HepG2 (cell line): ENCODE measurements around the gene LIN28A. TPM values are rescaled to one million over a fixed set of nuclear protein-coding genes. Genes with fewer than 3 reads are reported as not detected.

Source experiments
- AHR ChIP-seq: IDR thresholded peaks from 2 replicates; pipeline ENCODE4 v1.6.1; 2018; ENCODE audit warnings: missing genetic modification reagents, missing compliant biosample characterization
- ARID2 ChIP-seq: sonication (generic); formaldehyde crosslinking; IDR thresholded peaks from 2 replicates; pipeline ENCODE4 v1.8.1; 2022; ENCODE audit warnings: mild to moderate bottlenecking, missing genetic modification reagents, borderline replicate concordance
- HMG20B ChIP-seq: conservative IDR thresholded peaks from 2 replicates; pipeline ENCODE4 v1.6.1; 2016; ENCODE audit warnings: missing genetic modification reagents, missing compliant biosample characterization
- HNRNPK ChIP-seq: fragments of 200-400 bp; formaldehyde crosslinking; IDR thresholded peaks from 2 replicates; pipeline ENCODE4 v1.6.1; 2018; ENCODE audit warnings: low read length, low read depth, moderate library complexity, mild to moderate bottlenecking; ENCODE audit not compliant: poor library complexity, severe bottlenecking
- KLF15 ChIP-seq: sonication (generic); formaldehyde crosslinking; IDR thresholded peaks from 2 replicates; pipeline ENCODE4 v1.8.1; 2023; ENCODE audit warnings: borderline replicate concordance, mild to moderate bottlenecking, inconsistent platforms, missing genetic modification reagents, mixed read lengths
- NCOA1 ChIP-seq: sonication (generic); formaldehyde crosslinking; IDR thresholded peaks from 2 replicates; pipeline ENCODE4 v1.9.0; 2021; ENCODE audit warnings: missing genetic modification reagents
- NFKB2 ChIP-seq: sonication (generic); formaldehyde crosslinking; IDR thresholded peaks from 2 replicates; pipeline ENCODE4 v1.4.0; 2020; ENCODE audit warnings: missing genetic modification reagents, borderline replicate concordance
- NFRKB ChIP-seq: fragments of 450-650 bp; IDR thresholded peaks from 2 replicates; pipeline ENCODE4 v1.6.1; 2017
- NR1H2 ChIP-seq: sonication (generic); formaldehyde crosslinking; IDR thresholded peaks from 2 replicates; pipeline ENCODE4 v1.8.1; 2022; ENCODE audit warnings: low read depth, missing genetic modification reagents, borderline replicate concordance
- NR2F6 ChIP-seq, 2 experiments: IDR thresholded peaks; 2 replicates each; pipeline ENCODE4 v1.6.1; 2016; ENCODE audit warnings: antibody characterized with exemption in 1 of 2, mild to moderate bottlenecking in 1 of 2
- ONECUT2 ChIP-seq: sonication (generic); formaldehyde crosslinking; IDR thresholded peaks from 2 replicates; pipeline ENCODE4 v1.4.0; 2020; ENCODE audit warnings: missing genetic modification reagents
- RBM22 ChIP-seq: fragments of 200-400 bp; formaldehyde crosslinking; optimal IDR thresholded peaks from 2 replicates; pipeline ENCODE3; 2017; ENCODE audit warnings: mild to moderate bottlenecking, low read length, moderate library complexity
- REL ChIP-seq: sonication (generic); formaldehyde crosslinking; conservative IDR thresholded peaks from 2 replicates; pipeline ENCODE4 v1.8.0; 2022; ENCODE audit warnings: mild to moderate bottlenecking, missing genetic modification reagents, moderate library complexity
- RNF2 ChIP-seq: fragments of 450-650 bp; conservative IDR thresholded peaks from 2 replicates; pipeline ENCODE4 v1.6.1; 2016; ENCODE audit warnings: low read depth
- SRY ChIP-seq: sonication (generic); formaldehyde crosslinking; IDR thresholded peaks from 2 replicates; pipeline ENCODE4 v1.8.0; 2022; ENCODE audit warnings: mild to moderate bottlenecking, missing genetic modification reagents
- SYNCRIP ChIP-seq: fragments of 200-400 bp; formaldehyde crosslinking; IDR thresholded peaks from 2 replicates; pipeline ENCODE4 v1.6.1; 2018; ENCODE audit warnings: mild to moderate bottlenecking, low read depth, low read length; ENCODE audit not compliant: insufficient read depth
- TP53 ChIP-seq: sonication (generic); formaldehyde crosslinking; conservative IDR thresholded peaks from 2 replicates; pipeline ENCODE4 v1.4.0; 2020; ENCODE audit warnings: missing genetic modification reagents
- ZNF382 ChIP-seq: sonication (generic); formaldehyde crosslinking; IDR thresholded peaks from 2 replicates; pipeline ENCODE4 v1.5.0; 2020; ENCODE audit warnings: missing genetic modification reagents, mild to moderate bottlenecking, borderline replicate concordance
- ZSCAN12 ChIP-seq: sonication (generic); formaldehyde crosslinking; IDR thresholded peaks from 2 replicates; pipeline ENCODE4 v1.9.0; 2021; ENCODE audit warnings: mild to moderate bottlenecking, missing genetic modification reagents
- polyA plus RNA-seq, 8 experiments: library from polyadenylated mRNA; depleted of rRNA in 3 of 8; stranded (reverse) in 7 of 8; unstranded in 1 of 8; fragments of >200 nt; fragmentation: Illumina TruSeq in 4 of 8; extraction: Trizol in 4 of 8; gene quantifications; 2 replicates each; pipeline versions ENCODE4 v1.2.1 to v1.2.3, GENCODE V29; 2011 to 2016; ENCODE audit warnings: low read depth in 4 of 8, missing spikeins in 1 of 8, mixed read lengths in 1 of 8; ENCODE audit not compliant: insufficient read depth in 1 of 8
- total RNA-seq, 5 experiments: library from RNA; depleted of rRNA; stranded (reverse); fragments of >200 nt; fragmentation: Illumina TruSeq; extraction: Trizol; gene quantifications; 2 replicates each; pipeline ENCODE4 v1.2.3, GENCODE V29; 2016; ENCODE audit warnings: low read depth in 1 of 5
- TF ChIP-seq, protein P1 (sequence below): sonication (generic); formaldehyde crosslinking; IDR thresholded peaks from 2 replicates; pipeline ENCODE4 v1.4.0; 2020; ENCODE audit warnings: low read depth, missing genetic modification reagents
- TF ChIP-seq, protein P2 (sequence below): sonication (generic); formaldehyde crosslinking; IDR thresholded peaks from 2 replicates; pipeline ENCODE4 v1.4.0; 2020; ENCODE audit warnings: missing genetic modification reagents; ENCODE audit errors: not compliant biosample characterization
- TF ChIP-seq, protein P3 (sequence below): sonication (generic); formaldehyde crosslinking; IDR thresholded peaks from 2 replicates; pipeline ENCODE4 v1.5.1; 2020; ENCODE audit warnings: missing genetic modification reagents, mild to moderate bottlenecking, borderline replicate concordance
- TF ChIP-seq, protein P4 (sequence below): sonication (generic); formaldehyde crosslinking; IDR thresholded peaks from 2 replicates; pipeline ENCODE4 v1.8.0; 2022; ENCODE audit warnings: missing genetic modification reagents, mild to moderate bottlenecking, borderline replicate concordance
- TF ChIP-seq, protein P5 (sequence below): sonication (generic); formaldehyde crosslinking; IDR thresholded peaks from 2 replicates; pipeline ENCODE4 v1.4.0; 2020; ENCODE audit warnings: missing genetic modification reagents

Gene LIN28A
- total and polyA plus RNA-seq, 2 of the 13 experiments (the other 11 are each of a cell fraction or from before 2014, with no cell fraction given): not detected

DNA sequence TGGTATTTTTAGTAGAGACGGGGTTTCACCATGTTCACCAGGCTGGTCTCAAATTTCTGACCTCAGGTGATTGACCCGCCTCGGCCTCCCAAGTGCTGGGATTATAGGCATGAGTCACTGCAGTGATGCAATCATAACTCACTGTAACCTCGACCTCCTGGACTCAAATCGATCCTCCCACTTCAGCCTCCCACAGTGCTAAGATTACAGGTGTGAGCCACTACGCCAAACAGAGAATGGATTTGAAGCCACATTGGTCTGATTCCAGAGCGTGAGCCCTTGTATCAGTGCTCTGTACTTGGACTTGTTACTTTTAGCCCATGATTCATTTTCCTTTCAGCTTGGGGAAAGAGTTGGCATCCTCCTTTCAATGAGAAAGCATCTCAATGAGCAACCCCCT lies 23.2 kb upstream of the LIN28A start (continued):
- TF ChIP-seq, protein P1, sequence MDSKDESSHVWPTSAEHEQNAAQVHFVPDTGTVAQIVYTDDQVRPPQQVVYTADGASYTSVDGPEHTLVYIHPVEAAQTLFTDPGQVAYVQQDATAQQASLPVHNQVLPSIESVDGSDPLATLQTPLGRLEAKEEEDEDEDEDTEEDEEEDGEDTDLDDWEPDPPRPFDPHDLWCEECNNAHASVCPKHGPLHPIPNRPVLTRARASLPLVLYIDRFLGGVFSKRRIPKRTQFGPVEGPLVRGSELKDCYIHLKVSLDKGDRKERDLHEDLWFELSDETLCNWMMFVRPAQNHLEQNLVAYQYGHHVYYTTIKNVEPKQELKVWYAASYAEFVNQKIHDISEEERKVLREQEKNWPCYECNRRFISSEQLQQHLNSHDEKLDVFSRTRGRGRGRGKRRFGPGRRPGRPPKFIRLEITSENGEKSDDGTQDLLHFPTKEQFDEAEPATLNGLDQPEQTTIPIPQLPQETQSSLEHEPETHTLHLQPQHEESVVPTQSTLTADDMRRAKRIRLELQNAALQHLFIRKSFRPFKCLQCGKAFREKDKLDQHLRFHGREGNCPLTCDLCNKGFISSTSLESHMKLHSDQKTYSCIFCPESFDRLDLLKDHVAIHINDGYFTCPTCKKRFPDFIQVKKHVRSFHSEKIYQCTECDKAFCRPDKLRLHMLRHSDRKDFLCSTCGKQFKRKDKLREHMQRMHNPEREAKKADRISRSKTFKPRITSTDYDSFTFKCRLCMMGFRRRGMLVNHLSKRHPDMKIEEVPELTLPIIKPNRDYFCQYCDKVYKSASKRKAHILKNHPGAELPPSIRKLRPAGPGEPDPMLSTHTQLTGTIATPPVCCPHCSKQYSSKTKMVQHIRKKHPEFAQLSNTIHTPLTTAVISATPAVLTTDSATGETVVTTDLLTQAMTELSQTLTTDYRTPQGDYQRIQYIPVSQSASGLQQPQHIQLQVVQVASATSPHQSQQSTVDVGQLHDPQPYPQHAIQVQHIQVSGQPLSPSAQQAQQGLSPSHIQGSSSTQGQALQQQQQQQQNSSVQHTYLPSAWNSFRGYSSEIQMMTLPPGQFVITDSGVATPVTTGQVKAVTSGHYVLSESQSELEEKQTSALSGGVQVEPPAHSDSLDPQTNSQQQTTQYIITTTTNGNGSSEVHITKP (CRISPR knock-in tag): peak; percentile 62; the same call in 1 of the 2 replicates
- TF ChIP-seq NFKB2 (CRISPR knock-in tag) (no peak), NR1H2 (CRISPR knock-in tag) (no peak), RNF2 (peak; percentile 87), NCOA1 (no peak), NFRKB (no peak), TP53 (CRISPR knock-in tag) (no peak), AHR (CRISPR knock-in tag) (no peak), SRY (CRISPR knock-in tag) (no peak), KLF15 (CRISPR knock-in tag) (no peak), HMG20B (CRISPR knock-in tag) (peak; percentile 83), NR2F6 (IDR thresholded peaks at IDR 0.05) (peak; percentile 90), NR2F6 (CRISPR knock-in tag; IDR thresholded peaks at IDR 0.05) (peak; percentile 96), ONECUT2 (peak; percentile 93), ARID2 (no peak), SYNCRIP (no peak), ZNF382 (CRISPR knock-in tag) (no peak), RBM22 (no peak), ZSCAN12 (no peak), REL (CRISPR knock-in tag) (no peak), HNRNPK (no peak)
- TF ChIP-seq, protein P2, sequence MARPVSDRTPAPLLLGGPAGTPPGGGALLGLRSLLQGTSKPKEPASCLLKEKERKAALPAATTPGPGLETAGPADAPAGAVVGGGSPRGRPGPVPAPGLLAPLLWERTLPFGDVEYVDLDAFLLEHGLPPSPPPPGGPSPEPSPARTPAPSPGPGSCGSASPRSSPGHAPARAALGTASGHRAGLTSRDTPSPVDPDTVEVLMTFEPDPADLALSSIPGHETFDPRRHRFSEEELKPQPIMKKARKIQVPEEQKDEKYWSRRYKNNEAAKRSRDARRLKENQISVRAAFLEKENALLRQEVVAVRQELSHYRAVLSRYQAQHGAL: no peak
- TF ChIP-seq, protein P3, sequence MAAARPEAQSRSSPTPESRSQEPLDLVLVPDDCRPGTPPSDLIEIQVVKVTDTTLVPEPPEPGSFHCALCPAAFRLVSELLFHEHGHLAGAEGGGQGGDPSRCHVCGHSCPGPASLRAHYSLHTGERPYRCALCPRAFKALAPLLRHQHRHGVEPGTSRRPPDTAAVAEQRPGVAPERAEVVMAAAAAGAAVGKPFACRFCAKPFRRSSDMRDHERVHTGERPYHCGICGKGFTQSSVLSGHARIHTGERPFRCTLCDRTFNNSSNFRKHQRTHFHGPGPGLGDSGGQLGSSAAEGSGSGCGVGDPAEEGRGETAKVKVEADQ (CRISPR knock-in tag): 0 out of 2 replicates have a peak, but pooled peaks have one; percentile 34
- TF ChIP-seq, protein P4, sequence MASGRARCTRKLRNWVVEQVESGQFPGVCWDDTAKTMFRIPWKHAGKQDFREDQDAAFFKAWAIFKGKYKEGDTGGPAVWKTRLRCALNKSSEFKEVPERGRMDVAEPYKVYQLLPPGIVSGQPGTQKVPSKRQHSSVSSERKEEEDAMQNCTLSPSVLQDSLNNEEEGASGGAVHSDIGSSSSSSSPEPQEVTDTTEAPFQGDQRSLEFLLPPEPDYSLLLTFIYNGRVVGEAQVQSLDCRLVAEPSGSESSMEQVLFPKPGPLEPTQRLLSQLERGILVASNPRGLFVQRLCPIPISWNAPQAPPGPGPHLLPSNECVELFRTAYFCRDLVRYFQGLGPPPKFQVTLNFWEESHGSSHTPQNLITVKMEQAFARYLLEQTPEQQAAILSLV (CRISPR knock-in tag): 0 out of 2 replicates have a peak, but pooled peaks have one; percentile 59
- TF ChIP-seq, protein P5, sequence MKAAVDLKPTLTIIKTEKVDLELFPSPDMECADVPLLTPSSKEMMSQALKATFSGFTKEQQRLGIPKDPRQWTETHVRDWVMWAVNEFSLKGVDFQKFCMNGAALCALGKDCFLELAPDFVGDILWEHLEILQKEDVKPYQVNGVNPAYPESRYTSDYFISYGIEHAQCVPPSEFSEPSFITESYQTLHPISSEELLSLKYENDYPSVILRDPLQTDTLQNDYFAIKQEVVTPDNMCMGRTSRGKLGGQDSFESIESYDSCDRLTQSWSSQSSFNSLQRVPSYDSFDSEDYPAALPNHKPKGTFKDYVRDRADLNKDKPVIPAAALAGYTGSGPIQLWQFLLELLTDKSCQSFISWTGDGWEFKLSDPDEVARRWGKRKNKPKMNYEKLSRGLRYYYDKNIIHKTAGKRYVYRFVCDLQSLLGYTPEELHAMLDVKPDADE: no peak
